GM12891 (cell line): Measurements from ENCODE around the gene PTGR3.

Source experiments
- DNase-seq: peaks from one replicate; pipeline ENCODE4 v3.0.0; 2011; ENCODE audit warnings: low spot score; ENCODE audit not compliant: insufficient read length
- FAIRE-seq: peaks from 2 replicates; lab custom pipeline; 2011; peaks lifted over from hg19 to GRCh38; lab: Jason Lieb, UNC
- PAX5 ChIP-seq: IDR thresholded peaks from 2 replicates; pipeline ENCODE4 v1.6.1; 2011; ENCODE audit warnings: low read length, moderate library complexity, mild to moderate bottlenecking; ENCODE audit not compliant: insufficient read depth, severe bottlenecking
- POLR2A ChIP-seq: IDR thresholded peaks from 2 replicates; pipeline ENCODE4 v1.6.1; 2011; ENCODE audit warnings: low read depth, low read length, control low read depth
- POLR2AphosphoS5 ChIP-seq: IDR thresholded peaks from 2 replicates; pipeline ENCODE4 v1.6.1; 2011; ENCODE audit warnings: low read depth, low read length, control low read depth
- POU2F2 ChIP-seq: IDR thresholded peaks from 2 replicates; pipeline ENCODE4 v1.6.1; 2011; ENCODE audit warnings: low read depth, mild to moderate bottlenecking, control low read depth, low read length, moderate library complexity
- SPI1 ChIP-seq: IDR thresholded peaks from 2 replicates; pipeline ENCODE4 v1.6.1; 2011; ENCODE audit warnings: low read depth, low read length, control low read depth
- TAF1 ChIP-seq: IDR thresholded peaks from 2 replicates; pipeline ENCODE4 v1.6.1; 2011; ENCODE audit warnings: low read depth, low read length, control low read depth

The PTGR3 gene

DNA sequence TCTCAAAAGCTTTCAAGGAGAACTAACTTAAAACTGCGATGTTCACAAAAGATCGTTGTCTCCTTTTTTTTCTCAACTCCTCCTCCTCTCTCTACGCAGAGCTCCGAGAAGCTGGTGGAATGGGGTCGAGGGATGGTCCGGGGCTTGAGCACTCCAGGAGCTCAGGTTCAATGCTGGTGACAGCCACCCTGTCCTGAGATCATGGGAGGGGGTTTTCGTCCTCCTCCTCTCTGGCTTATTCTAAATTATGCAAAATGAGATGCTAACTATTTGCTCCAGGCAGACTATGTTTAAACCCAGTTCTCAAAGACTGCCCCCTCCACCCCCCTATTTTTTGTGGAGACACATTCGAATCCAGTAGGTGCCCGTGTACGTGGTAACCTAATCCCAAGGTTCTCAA is 13.5 kb upstream of the PTGR3 start:
- no peak for FAIRE-seq
- no peak for DNase-seq
- TF ChIP-seq POU2F2 = no peak
- TF ChIP-seq POLR2A = no peak
- no peak for TF ChIP-seq SPI1

DNA sequence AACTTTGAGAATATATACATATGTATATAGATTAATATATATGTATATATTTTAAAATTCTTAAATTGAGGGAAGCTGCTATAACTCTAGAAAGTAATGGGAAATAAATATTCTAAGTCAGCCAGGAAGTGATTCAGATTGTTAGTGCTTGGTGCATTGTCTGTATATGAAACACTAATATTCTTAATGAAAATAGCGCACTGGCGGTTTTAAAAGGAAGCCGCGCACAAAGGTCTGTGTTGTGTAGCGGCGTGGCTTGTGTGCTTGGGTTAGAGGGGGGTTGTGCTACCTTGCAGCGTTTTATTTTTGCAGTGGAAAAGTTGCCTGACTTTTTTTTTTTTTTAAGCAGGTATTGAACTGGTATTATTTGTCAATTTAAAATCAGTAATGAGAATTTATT is 13.0 kb upstream of the PTGR3 start:
- FAIRE-seq (no peak), DNase-seq (no peak)
- TF ChIP-seq PAX5 (no peak), POU2F2 (no peak), POLR2A (no peak), POLR2AphosphoS5 (no peak), SPI1 (no peak), TAF1 (no peak)

DNA sequence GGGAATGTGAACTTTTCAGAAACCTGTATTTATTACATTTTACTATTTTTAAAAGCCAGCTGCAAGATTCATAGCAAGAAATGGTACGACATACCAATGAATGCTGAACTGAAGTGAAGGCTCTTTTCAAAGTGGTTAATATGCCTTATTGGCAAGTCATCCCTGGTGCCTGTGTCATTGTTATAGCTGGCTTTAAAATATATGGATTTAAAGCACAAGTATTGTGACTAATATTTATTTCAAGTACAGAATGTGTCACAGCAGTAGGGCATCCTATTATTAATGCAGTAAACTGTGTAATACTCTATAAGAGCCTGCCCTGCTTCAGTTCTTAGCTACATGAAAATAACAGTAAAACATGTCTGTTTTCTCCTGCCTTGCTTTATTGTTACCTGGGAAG is 12.5 kb upstream of the PTGR3 start:
- no peak for FAIRE-seq
- no peak for DNase-seq
- TF ChIP-seq TAF1 (no peak), POLR2AphosphoS5 (no peak), POLR2A (no peak), POU2F2 (no peak), SPI1 (no peak), PAX5 (no peak)

DNA sequence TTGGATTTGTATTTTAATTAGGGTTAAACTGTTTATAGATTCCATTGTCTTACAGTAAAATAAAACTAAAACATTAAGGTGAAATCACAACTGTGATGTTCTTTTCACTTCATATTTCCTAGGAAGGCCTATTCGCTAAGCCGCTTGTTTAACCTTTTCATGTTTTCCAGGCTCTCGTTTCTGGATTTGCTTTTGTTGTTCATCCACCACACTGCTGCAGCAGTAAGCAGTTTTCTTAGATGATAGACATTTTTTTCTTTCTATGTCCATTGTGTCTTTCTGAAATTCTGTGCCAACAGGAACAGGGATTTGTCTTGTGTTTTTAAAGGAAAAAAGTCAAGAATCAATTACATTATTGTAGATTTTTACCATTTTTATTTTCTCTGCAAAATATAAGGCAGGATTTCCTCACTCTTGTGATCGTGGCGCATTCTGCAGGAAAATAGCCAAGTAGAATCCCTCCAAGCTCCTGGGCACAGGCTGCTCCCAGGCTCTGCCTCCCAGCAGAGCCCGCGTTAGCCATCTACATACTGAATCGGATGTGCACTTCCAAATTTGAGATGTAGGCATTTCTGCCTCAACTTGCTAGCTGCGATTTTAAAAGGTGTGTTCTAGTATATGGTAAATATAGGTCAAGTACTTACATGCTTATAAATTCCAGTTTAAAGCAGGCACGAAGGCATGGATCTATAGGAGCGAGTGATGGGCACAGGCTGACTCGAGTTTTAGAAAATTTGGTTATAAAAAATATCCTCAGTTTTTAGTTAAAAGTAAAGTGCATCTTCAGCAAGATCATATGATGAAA is 11.8 kb upstream of the PTGR3 start:
- no peak for TF ChIP-seq POLR2AphosphoS5
- no peak for TF ChIP-seq TAF1
- no peak for TF ChIP-seq POU2F2
- TF ChIP-seq SPI1 = no peak
- TF ChIP-seq POLR2A = no peak
- no peak for TF ChIP-seq PAX5
- FAIRE-seq (no peak), DNase-seq (no peak)

DNA sequence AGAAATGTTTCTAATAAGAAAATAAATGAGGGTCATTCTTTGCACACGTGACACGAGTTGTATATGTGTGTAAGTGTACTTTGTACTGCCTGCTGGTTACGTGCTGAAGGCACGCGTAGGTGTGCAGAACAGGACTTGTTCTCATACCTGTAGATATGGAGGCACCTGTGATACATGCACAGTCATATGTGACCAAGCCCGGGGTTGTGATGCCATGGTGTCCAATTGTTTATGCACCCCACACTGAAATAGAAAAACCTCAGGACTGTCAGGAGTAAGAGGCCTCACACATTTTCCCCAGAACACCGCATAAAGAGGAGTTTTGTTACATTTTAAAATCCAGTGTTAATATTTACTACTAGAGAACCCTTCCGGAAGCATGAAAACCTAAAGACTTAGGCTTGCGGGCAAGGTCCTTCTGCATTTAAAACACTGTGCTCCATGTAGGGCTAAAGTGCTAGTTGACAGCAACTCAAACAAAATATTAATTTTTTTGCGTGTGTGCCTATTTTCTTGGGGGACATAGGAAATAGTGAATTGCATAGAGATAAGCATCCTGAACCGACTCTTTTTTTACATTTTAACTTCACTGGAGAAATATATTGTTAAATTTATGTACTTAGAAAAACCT is 10.9 kb upstream of the PTGR3 start:
- DNase-seq (no peak), FAIRE-seq (peak; percentile 5)
- TF ChIP-seq POLR2AphosphoS5 (no peak), POLR2A (no peak), TAF1 (no peak), PAX5 (no peak), SPI1 (no peak), POU2F2 (no peak)

DNA sequence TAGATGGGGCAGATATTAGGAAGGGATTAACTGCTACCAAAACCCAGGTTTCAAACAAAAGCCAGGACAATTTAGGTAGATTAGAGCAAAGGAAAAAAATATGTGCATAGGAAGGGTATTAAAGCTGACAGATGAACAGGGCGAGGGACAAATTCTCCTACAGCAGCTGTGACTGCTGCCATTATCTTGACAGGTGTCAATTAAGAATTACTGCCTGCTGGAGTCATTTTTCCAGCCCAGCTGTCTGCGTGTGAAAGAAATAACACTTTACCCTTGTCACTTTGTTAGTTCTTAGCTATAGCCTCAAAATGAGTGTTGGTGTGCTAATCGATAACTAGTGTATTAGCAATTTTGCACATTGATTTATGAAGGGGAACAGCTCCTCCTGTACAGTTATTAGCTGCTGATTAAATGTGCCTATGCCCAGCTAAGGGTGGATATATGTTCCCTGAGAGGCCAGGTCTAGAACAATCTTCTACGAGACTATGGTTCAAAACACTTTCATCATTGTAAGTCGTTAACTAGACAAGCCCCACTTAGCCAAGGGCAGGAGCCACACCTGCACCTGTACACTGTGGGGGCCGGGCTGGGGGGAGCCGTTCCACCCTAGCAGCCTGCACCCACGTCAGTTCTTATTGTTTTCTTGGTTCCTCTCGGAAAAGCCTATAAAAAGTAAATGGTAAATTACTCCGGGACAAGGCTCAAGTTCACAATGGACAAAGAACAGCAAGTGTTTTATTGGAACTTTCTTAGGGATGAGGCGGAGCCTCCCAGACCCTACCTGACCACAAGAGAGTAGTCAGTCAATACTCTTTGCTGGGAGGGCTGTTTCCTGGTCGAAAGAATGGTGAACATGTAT is 9.4 kb upstream of the PTGR3 start:
- FAIRE-seq (peak; percentile 68), DNase-seq (no peak)
- TF ChIP-seq POLR2AphosphoS5 (no peak), PAX5 (no peak), POU2F2 (no peak), POLR2A (no peak), TAF1 (no peak), SPI1 (no peak)

DNA sequence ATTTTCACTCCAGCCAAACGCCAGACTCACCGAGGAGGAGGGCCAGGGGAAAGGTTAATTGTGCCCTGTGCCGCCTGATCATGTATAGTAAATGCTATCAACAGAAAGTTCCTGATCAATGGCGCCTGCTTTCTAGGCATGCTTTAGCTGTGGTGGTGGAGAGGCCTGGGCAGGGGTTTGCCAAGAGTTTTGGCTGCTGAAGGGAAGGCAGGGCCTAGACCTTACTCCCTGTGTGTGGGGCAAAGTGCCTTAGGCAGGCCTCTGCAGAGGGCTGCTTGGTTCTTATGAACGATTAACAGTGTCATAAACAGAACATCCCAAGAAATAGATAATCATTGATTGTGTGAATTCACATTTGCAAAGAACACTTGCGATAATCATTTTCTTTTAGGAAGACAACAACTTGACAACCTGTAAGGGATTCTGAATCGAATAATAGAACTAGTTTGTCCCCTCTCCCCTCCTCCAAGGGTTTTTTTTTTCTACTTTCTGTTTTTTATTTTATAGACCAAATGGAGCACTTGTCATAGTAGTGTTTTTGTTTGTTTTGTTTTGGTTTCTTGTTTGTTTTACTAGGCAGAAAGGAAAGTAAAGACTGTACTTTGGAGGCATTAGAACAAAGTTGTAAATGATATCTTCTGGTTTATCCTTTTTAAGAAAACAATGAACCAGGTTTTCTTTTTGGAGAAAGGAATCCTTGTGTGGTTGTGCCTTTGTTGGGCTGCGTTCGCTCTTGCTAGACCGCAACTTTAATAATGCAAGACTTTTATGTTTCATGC is 8.2 kb upstream of the PTGR3 start:
- FAIRE-seq (no peak), DNase-seq (no peak)
- no peak for TF ChIP-seq SPI1
- no peak for TF ChIP-seq POU2F2
- TF ChIP-seq PAX5 = no peak
- TF ChIP-seq TAF1 = no peak
- TF ChIP-seq POLR2A = no peak
- TF ChIP-seq POLR2AphosphoS5 = no peak

DNA sequence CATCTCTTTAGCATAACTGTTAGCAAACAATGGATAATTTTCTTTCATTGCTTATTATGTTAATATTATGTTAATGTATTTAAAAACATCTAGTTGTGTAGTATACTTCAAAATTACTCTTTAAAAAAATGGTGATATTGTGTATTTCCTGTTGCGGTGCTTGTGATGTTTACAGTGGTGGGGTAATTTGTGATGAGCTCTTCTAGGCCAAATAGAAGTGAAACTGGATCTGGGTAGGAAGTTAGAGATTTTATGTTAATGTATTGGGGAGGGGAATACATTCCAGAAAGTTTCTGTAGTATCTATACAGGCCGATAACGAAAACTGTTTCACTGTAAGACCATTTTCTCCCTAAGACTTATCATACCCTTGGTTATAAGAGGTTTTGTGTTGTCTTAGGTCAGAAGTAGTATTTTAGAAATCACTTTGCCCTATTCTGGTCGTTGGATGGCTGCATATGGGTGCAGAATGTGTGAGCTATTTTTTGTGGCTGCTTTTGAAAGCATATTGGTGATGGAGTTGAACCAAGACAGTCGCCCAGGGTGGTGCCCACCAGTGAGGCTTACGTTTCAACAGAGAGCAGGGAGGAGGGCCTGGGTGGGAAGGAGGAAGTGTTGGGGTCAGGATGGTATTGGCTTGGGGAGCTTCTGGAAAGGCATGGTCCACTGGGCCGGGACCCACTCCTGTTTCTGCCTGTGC is 7.4 kb upstream of the PTGR3 start:
- DNase-seq (no peak), FAIRE-seq (no peak)
- no peak for TF ChIP-seq TAF1
- TF ChIP-seq POLR2A = no peak
- no peak for TF ChIP-seq POU2F2
- TF ChIP-seq POLR2AphosphoS5 = no peak
- TF ChIP-seq SPI1 = no peak
- TF ChIP-seq PAX5 = no peak

DNA sequence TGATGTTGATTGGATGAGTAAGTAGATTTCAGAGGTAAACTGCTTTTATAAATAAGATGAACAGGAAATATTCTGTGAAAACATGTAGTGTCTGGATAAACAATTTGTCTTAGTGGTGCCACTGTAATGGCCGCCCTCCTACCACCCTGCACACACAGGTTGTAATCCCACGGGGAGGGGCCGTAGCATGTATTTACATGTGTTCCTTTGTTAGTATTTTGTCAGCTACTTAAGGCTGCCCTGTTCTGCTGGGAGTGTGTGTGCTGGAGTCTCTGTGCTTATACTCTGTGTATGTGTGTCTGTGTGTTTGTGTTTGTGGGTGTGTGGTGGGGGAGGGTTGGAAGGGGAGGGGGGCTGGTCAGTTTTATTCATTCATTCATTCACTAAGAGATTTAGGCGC is 6.7 kb upstream of the PTGR3 start:
- FAIRE-seq (no peak), DNase-seq (no peak)
- TF ChIP-seq PAX5 (no peak), POLR2AphosphoS5 (no peak), POU2F2 (no peak)
